GM19025 (cell line): ENCODE results near the gene NOXO1.

Experiments
- ATAC-seq: cut with Tn5 transposase; IDR thresholded peaks from one replicate; pipeline ENCODE4 v1.9.1; 2021; ENCODE audit warnings: mild to moderate bottlenecking, low read depth, moderate library complexity; ENCODE audit not compliant: unreplicated experiment

Gene NOXO1, protein sequence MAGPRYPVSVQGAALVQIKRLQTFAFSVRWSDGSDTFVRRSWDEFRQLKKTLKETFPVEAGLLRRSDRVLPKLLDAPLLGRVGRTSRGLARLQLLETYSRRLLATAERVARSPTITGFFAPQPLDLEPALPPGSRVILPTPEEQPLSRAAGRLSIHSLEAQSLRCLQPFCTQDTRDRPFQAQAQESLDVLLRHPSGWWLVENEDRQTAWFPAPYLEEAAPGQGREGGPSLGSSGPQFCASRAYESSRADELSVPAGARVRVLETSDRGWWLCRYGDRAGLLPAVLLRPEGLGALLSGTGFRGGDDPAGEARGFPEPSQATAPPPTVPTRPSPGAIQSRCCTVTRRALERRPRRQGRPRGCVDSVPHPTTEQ

DNA sequence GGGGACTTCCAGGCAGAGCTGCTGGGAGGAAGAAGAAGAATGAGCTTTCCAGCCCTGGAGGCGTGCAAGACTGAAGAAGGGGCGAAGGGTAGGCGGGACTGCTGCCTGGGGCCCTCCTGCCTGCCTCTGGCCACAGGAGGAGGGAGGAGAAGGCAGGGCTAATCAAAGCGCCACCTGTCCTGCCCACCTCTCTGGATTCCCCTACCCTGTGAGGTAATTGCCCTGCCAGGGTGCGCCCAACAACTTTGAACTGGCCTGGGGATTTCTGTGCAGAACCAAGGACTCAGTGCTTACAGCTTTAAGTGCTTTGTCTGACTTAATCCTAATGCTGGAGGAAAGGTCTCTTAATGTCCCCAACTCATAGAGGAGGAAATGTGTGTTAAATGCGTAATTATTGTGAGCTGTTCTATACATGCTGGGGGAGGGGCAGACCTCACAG is at the start of gene NOXO1:
Gene NOXO1 (minus strand): TSS at position 72 of the 439 bp plus-strand sequence. CDS start 290 bp downstream, outside the sequence.
- ATAC-seq: no peak

DNA sequence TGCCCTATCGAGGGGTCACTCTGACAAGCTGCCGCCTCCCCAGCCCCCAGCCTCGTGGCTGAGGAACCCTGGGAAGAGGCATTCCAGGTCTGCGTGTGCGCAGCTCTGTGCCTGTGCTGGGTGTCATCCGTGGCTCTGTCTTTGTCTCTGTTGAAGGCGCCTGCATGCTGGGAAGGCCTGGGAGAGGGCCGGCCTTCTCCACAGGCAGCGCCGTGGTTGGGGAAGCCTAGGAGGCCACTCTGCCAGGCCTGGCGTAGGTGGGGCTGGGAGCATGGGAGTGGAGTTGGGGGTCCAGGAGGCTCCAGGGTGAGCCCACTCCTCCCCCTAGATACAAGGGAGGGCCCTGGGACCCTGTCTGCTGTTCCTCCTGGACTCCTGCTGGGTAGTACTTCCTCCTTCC is 48.8 kb upstream of the NOXO1 start:
- ATAC-seq: no peak

DNA sequence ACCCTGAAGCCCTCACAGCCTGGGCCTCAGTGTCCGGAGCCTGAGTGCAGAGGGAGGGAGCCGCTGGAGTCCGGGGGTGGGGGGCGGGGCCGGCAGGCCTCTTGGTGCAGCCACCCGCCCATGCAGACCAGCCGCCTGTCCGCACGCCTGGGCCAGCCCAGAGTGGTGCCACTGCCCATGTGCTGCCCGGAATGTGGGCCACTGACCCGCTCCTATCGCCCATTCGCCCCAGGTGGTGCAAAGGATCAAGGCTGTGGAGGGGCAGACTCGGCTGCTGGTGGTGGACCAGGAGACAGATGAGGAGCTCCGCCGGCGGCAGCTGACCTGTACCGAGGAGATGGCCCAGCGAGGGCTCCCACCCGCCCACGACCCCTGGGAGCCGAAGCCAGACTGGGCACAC is 48.1 kb upstream of the NOXO1 start:
- no peak for ATAC-seq

DNA sequence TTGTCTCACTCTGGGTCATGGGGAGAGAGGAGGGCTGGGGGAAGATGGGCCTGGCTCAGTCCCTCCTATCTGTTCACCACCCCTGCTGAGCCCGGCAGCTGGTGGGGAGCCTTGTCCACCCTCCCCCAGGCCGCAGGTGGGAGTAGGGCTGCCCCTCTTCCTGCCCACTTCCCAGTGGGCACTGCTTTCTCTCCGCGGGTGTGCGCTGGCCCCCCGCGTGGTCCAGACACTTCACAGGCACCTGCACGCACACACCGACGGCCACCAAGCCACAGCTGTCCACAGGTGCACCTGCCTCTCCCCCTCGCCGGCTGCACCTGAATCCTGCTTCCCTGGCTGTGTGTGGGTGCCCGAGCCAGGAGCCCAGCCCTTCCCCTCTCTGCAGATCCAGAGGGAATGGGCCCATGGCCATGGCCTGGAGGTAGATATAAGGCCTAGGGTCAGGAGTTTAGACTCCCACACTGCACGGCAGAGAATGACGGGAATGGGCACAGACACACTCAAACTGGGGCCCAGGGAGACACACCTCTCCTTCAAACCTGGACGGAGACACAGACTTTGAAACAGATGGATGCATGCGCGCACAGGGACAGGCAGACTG is 47.5 kb upstream of the NOXO1 start:
- ATAC-seq: no peak

DNA sequence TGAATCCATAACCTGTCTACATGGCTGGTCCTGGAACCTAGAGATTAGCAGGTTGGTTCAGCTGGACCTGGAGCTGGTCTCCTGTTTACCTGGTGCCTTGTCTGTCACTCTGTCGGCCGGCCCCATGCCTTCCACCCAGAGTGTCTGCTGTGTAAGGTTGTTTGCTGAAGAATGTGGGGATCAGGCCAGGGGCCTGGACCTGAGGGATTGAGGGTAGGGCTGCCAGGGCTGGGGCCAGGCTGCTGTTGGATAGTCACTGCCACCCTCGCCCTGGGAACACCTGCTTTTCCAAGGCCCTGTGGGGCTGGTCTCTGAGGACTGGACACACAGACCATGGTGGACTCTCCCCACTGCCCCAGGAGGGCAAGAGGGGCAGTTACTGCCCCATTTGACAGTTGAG is 46.9 kb upstream of the NOXO1 start:
- no peak for ATAC-seq

DNA sequence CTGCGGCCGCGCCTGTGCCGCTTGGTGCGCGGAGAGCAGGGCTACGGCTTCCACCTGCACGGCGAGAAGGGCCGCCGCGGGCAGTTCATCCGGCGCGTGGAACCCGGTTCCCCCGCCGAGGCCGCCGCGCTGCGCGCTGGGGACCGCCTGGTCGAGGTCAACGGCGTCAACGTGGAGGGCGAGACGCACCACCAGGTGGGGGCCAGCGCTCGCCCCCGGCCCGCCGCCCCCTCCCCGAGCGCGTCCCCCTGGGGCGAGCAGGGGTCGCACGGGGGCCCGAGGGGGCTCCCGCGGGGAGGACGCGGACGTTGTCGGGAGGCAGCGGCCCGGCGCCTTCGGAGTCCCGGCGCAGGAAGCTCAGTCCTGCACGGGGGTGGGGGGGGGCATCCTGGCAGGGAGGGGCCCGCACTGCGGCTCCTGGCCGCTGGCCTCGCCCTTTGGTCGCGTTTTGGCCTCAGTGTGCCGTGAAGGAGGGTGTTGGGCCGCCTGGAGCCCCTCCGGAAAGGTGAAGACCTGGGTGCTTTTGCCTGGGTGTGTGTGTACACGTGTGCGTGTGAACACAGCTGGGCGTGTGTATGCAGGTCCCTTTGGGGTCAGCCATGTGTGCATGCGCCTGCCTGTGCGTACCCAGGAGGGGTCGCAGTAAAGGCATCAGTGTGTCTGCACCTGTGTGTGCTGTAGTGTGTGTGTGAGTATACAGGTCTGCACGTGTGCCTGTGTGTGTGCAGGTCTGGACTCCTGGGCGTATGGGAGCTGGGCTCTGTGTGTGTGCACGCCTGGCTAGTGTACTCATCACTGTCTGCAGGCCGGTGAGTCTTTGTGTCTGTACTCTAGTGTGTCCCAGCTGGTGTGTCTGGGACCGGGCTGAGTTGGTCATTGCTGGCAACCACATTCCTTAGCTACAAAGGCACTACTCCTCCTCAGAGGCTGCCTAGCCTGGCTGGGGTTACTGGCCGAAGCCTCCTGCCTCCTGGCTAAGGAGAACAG is 46.0 kb upstream of the NOXO1 start:
- ATAC-seq: no peak

DNA sequence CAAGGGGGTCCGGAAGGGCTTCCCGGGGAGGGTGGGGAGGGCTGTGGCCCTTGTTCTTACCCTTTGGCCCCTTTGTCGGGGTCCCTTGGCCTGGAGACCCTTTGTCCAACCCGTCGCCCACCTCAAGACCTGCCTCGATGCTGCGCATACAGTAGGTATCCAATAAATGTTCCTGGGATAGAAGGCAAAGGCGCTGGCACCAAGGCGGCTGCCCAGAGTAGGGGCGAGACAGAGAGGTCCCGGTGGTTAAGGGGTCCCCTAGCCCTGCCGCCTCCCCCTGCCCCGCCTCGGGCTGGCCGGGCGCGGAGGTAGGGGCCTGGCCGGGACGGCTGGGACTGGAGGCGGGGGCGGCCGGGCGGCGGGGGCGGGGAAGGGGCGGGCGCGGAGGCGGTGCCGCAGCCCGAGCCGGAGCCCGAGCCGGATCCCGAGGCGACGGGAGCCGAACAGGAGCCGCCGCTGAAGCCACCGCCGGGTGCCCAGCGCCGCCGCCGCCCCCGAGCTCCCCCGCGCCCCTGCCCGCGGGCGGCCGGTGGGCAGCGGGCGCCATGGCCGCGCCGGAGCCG is 45.3 kb upstream of the NOXO1 start, which contains the start of gene NHERF2:
Gene NHERF2 (plus strand): TSS at position 442 of the 563 bp plus-strand sequence. CDS start 104 bp downstream, at position 546.
- no peak for ATAC-seq

DNA sequence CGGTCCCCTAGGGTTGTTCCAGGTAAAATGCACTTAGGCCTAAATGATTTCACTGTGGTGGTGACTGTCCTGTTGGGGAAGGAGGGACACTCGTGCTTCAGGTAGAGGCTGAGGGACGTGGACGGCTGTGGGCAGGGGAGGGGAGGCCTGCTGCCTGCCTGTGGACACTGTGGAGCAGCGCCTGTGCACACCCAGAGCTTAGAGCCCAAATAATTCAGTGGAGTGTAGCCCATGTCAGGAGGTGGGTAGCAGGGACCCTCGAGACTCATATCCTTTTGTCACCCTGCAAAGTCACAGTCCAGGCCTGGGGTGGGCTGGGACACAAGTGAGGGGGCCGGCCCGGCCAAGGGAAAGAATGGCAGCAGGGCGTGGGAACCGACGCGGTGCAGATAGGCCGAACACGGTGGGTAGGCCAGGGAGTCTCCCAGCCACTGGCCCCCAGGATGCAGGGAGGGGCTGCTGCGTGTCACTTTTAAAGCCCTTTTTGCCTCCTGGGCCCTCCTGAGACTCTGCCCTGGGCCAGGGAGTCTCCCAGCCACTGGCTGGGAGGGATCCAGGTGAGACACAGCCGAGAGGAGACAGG is 44.7 kb upstream of the NOXO1 start:
- no peak for ATAC-seq

DNA sequence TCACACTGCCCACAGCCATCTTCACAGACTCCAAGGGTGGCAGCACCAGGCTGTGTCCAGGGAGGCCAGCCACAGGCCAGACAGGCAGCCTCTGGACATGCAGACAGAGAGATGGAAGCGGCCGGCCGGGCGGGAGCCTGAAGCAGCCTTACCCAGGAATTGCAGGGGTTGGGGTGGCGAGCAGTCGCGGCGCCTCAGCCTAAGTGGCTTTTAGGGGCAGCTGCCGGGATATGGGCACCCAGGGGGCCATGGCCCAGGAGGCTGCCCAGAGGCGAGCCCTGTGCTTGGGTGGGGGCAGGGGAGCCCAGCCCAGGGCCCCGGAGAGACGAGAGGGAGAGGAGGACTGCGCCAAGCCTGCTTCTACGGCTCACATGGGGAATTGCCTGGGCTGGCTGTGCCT is 44.0 kb upstream of the NOXO1 start:
- no peak for ATAC-seq

DNA sequence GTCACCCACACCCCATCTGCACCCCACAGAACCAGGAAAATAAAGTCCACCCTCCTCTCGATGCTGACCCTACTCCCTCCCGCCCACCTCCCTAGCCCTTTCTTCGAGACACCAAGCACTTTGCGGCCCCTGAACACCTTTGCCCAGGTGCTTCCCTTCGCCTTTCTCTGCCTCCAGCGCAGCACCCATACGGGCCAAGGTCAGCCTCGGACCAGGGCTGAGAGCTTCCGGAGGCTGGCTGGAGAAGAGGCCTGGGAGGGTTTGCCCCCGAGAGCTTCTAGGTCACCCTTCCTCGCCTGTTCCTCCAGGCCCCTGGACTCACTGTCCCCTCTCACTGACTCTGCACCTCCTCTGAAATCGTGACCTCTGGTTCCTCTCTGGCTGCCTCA is 42.8 kb upstream of the NOXO1 start:
- ATAC-seq: no peak

DNA sequence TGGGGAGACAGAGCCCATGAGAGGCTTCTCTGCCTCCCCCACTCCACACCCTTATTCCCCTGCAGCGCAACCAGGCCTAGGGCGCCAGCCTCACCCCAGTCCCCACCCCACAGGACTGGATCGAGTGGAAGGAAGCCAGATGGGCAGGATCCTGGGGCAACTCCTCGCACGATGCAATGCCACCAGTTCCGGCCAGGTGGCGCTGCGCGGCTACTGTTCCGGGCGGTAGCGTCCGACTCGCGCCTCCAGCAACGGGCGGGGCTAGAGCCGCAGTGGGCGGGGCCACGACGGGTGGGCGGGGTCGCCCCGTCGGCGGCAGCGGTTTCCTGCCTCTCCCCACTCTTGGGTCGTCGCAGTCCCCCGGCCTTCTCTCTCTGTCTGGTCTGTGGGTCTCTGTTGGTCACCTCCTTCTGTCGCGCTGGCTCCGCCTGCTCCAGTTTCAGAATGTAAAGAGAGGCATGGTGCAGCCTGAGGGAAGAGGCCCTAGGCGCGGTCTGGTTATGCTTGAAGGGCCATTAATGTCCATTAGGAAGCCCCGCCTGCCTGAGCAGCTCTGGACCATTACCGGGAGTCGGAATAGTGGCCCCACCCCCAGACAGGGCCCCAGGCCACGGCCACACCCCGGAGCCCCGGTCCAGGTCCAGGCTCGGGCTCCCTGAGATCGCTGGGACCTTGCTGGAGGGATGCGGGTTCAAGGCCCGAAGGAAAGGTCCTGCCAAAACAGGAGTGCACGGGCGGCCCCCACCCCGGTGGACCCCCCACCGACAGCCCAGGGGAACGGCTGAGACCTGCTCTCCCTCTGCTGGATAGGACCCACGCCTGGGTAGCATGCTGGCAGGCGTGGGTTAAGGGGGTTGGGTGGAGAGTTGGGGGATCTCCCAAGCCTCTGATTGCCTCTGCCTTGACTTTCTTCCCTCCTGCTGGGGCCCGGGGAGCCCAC is 42.1 kb upstream of the NOXO1 start:
- peak; percentile 66 for ATAC-seq

DNA sequence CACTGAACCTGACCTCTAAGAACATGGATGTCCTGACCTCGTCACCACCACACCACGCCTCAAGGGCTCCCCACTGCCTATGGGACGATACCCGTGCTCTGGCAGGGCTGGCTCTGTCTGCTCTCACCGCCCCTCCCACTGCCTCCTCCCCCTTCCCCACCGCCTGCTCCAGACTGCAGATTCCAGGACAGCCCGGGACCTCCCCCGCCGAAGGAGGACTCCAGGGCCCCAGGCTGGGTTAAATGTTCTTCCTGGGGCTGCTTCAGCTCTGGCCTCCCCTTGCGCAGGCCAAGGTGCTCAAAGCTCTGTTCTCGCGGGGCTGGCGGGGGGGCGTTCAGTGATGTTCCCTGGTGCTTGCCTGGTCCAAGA is 41.4 kb upstream of the NOXO1 start:
- no peak for ATAC-seq

DNA sequence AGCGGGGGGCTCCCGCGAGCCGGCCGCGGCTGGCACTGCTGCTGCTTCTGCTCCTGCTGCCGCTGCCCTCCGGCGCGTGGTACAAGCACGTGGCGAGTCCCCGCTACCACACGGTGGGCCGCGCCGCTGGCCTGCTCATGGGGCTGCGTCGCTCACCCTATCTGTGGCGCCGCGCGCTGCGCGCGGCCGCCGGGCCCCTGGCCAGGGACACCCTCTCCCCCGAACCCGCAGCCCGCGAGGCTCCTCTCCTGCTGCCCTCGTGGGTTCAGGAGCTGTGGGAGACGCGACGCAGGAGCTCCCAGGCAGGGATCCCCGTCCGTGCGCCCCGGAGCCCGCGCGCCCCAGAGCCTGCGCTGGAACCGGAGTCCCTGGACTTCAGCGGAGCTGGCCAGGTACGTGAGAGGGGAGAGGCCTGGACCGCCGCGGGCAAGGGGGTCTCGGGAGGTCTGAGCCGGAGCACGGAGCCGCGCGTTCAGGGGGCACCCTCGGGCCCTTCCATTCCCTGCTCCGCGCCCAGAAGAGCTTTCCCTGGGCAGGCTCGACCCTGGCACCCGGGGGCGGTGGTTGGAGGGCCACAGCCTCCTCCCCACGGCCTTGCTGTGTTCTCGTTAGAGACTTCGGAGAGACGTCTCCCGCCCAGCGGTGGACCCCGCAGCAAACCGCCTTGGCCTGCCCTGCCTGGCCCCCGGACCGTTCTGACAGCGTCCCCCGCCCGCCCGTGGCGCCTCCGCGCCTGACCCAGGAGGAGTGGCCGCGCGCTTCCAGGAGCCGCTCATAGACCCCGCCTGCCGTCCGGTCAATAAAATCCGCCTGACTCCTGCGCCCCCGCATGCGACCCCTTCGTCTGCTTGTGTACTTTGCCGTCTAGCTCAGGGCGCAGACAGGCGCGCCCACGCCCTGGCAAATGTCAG is 38.9 kb upstream of the NOXO1 start:
- ATAC-seq: no peak

DNA sequence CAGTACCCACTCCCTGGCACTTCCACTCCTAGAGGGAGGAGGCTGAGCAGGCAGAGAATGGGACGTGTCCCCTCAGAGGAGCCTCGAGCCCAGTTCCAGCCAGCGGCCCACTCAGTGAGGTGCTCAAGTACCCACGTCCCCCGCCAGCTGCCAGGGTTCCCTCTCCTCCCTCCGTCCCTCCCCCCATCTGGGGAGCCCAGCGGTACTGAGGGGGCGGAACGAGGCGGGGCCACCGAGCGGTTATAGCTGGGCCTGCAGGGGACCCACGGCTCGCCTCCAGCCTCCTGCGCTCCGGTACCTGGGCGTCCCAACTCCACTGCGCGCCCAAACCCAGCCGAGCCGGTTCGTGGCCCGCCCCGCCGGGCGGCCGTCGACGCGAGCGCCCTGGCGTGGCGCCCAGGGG is 38.2 kb upstream of the NOXO1 start, which contains the start of gene NPW:
Gene NPW (plus strand): TSS at position 268 of the 403 bp plus-strand sequence.
- no peak for ATAC-seq

DNA sequence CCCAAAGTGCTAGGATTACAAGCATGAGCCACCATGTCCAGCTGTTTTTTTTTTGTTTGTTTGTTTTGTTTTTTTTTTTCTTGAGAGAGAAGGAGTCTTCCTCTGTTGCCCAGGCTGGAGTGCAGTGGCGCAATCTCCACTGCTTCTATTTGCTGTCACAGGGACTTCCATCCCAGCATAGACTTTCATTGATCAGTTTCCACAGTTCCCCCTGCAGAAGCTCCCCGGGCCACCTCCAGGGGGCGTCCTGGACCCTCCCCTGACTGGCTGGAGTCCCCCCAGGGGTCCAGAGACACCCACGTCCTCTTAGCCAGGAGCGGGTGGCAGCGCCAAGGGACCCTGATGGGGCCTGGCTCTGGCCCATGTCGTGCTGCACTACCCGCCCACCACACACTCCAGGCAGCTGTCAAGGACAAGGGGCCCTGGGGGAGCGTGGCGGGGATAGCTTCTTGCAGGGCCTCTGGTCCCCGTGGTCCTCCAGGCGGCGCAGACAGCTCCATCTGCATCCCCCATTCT is 35.2 kb upstream of the NOXO1 start:
- no peak for ATAC-seq

DNA sequence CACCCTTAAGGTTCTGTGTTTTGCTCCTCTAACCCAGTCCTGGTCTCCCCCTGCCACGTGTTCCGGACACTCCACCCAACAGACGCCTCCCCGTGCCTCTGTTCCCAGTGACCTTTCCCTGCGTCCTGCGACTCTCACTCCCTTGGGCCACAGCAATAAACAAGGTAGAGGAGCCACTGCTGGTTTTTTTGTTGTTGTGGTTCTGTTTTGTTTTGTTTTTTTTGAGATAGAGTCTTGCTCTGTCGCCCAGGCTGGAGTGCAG is 34.6 kb upstream of the NOXO1 start:
- no peak for ATAC-seq

DNA sequence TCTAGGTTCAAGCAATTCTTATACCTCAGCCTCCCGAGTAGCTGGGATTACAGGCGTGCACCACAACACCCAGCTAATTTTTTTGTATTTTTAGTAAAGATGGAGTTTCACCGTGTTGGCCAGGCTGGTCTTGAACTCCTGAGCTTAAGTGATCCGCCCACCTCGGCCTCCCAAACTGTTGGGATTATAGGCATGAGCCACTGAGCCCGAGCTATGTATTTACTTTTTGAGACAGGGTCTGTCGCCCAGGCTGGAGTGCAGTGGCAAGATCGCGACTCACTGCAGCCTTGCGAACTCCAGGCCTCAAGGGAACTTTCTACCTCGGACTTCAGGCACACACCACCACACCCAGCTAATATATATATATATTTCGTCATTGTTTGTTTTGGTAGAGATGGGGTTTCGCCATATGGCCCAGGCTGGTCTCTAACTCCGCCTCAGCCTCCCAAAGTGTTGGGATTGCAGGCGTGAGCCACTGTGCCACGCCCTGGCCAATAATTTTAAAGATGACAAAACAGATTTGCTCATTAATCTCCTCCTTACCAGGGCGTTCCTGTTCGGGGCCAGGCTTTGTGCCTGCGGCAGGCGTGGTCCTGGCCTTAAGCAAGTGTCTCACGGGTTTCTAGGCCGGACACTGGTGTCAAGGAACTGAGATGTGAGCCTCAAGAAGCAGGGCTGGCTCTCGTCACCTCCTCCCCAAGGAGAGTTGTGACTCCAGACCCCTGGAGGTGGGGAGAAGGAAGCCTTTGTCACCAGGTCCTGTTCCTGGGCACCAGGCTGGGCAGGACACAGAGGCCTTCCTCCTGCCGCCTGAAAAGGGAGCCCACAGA is 34.1 kb upstream of the NOXO1 start:
- no peak for ATAC-seq
